Measurements from ENCODE around the gene MCF2L2. TPM values are rescaled to one million over a fixed set of nuclear protein-coding genes. Genes with fewer than 3 reads are reported as not detected.

Gene MCF2L2
- polyA plus RNA-seq, 1 experiment = 0.11 TPM

DNA sequence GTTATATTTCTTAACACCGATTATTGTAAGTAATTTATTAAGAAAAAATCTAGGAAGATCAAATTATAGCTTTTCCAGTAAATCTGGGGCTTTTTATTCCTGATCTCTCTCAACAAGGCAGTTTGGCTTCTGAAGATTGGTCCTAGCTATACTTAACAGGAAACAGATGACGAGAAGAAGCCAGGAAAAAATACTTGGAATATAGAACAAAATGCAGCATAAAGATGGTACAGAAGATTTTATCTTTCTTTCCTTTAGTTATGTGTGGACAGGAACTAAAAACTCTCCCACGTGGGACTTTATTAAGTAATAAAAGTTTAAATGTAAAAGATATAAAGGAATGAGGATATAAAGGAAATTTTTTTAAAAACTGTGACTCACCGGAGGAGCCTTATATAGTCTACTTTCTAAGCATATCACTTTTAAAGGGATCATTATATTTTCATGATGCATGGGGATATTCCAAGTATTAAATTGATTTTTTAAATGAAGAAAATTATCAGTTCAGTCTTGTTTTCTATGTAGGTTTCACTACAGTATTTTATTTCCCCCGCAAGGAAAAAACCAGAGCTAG, 167.2 kb downstream of the MCF2L2 start:
- Histone ChIP-seq H3K36me3 (ENCODE audit: control insufficient read depth, insufficient read depth, low read length) (no peaks in the 10 kb centered on the region), H3K27me3 (ENCODE audit: control insufficient read depth, insufficient read depth, low read length) (no peaks in the 10 kb centered on the region; the same call in 1 of the 2 replicates), H3K4me3 (ENCODE audit: low read depth, low read length) (no peak overlapping the region)
- TF ChIP-seq, protein P1, sequence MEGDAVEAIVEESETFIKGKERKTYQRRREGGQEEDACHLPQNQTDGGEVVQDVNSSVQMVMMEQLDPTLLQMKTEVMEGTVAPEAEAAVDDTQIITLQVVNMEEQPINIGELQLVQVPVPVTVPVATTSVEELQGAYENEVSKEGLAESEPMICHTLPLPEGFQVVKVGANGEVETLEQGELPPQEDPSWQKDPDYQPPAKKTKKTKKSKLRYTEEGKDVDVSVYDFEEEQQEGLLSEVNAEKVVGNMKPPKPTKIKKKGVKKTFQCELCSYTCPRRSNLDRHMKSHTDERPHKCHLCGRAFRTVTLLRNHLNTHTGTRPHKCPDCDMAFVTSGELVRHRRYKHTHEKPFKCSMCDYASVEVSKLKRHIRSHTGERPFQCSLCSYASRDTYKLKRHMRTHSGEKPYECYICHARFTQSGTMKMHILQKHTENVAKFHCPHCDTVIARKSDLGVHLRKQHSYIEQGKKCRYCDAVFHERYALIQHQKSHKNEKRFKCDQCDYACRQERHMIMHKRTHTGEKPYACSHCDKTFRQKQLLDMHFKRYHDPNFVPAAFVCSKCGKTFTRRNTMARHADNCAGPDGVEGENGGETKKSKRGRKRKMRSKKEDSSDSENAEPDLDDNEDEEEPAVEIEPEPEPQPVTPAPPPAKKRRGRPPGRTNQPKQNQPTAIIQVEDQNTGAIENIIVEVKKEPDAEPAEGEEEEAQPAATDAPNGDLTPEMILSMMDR (IDR thresholded peaks at IDR 0.05; ENCODE audit: insufficient read depth, low read depth, low read length) = no peak
- no peak for DNase-seq (ENCODE audit: low read depth)
- POLR2A ChIA-PET = no interaction called here
- CTCF ChIA-PET = no interaction called here

DNA sequence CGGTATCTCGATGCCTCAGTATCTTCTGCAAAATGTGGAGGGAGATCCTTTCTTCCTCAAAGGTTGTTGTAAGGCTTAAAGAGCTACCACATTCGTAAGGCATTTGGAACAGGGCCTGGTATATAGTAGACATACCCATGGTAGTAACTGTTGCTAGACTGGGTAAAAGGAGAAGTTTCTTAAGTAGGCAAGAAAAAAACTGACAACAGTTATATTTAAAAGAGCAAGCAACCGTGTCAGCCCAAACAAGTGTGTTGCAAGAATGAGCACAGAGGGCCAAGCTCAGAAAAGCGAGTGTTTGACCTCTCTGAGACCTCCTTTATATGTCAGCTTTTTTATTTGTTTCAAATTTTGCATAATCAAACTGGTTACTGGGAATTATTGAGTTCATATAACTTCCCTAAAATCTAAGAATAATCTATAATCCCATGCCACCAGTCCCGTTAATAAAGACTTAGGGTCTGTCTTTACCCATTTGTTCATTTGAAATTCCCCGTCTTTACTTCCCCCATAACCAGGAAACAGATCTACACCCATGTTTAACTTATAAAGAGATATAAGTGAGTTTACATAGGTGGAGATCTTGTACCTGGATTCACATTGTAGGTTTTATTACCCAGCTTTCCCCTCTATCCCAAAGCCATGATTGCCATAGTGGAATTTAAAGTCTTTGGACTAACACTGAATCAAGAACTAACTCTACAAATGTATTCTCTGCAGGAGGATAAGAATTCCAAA, 168.1 kb downstream of the MCF2L2 start:
- H3K4me3 ChIP-seq (ENCODE audit: low read depth, low read length) = no peak overlapping the region
- H3K36me3 ChIP-seq (ENCODE audit: control insufficient read depth, insufficient read depth, low read length) = no peaks in the 10 kb centered on the region
- ChIA-PET POLR2A (interaction anchor here (0.7 kb wide), 1 partner anchor 33 kb away, joined by 3 read pairs; no protein-coding TSS in a partner anchor), CTCF (interaction anchor here (0.9 kb wide), 1 partner anchor 28 kb away, joined by 3 read pairs; no protein-coding TSS in a partner anchor)
- peaks cover 1% of the 10 kb centered on the region; the same call in 1 of the 2 replicates for H3K27me3 ChIP-seq (ENCODE audit: control insufficient read depth, insufficient read depth, low read length)
- DNase-seq (ENCODE audit: low read depth) = no peak
- TF ChIP-seq, protein P1 (IDR thresholded peaks at IDR 0.05; ENCODE audit: insufficient read depth, low read depth, low read length) = no peak

DNA sequence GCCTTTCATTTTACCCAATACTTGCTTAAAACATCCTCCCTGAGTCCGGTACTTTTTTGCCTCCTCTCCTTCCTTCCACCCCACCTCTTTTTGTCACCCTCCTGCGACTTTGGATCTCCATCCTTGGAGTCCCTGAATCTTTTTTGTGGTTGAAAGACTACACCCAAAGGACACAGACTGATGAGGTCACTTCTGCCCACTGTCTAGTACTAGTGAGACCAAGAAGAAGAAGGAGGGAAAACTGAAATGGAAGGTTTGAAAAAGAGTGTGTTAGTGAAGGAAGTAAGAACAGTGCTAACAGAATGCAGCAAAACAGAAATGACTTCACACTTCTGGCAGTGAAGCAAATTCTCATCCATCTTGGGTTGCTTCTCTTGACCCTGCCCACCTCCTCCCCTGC, 168.8 kb downstream of the MCF2L2 start:
- no peak overlapping the region for H3K4me3 ChIP-seq (ENCODE audit: low read depth, low read length)
- CTCF ChIA-PET = interaction anchor here (0.9 kb wide), 1 partner anchor 28 kb away, joined by 3 read pairs; no protein-coding TSS in a partner anchor
- H3K27me3 ChIP-seq (ENCODE audit: control insufficient read depth, insufficient read depth, low read length) = peaks cover 8% of the 10 kb centered on the region; the same call in 1 of the 2 replicates
- H3K36me3 ChIP-seq (ENCODE audit: control insufficient read depth, insufficient read depth, low read length) = no peaks in the 10 kb centered on the region
- no peak for DNase-seq (ENCODE audit: low read depth)
- TF ChIP-seq, protein P1 (IDR thresholded peaks at IDR 0.05; ENCODE audit: insufficient read depth, low read depth, low read length) = no peak
- POLR2A ChIA-PET = no interaction called here

DNA sequence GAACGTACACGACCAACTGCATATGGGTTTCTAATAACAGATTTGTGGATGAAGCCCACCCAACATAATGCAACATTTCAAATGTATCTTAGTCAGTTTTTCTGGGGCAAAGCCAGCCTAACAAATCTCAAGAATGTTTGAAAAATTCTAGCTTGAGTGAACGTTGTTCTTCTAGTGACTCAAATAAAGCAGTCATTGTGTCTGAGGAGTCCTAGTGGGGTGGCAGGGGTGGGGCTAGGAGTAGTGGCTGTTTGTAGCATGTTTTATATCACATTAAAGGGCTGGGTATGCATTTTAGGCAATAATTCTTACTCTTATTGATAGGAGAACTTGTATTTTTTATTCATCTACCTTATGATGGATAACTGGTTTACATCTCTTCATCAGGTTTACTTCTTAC, 169.3 kb downstream of the MCF2L2 start:
- Histone ChIP-seq H3K27me3 (ENCODE audit: control insufficient read depth, insufficient read depth, low read length) (peaks cover 9% of the 10 kb centered on the region; the same call in 1 of the 2 replicates), H3K4me3 (ENCODE audit: low read depth, low read length) (no peak overlapping the region), H3K36me3 (ENCODE audit: control insufficient read depth, insufficient read depth, low read length) (no peaks in the 10 kb centered on the region)
- TF ChIP-seq, protein P1 (IDR thresholded peaks at IDR 0.05; ENCODE audit: insufficient read depth, low read depth, low read length) = no peak
- CTCF ChIA-PET = no interaction called here
- POLR2A ChIA-PET = no interaction called here
- no peak for DNase-seq (ENCODE audit: low read depth)

DNA sequence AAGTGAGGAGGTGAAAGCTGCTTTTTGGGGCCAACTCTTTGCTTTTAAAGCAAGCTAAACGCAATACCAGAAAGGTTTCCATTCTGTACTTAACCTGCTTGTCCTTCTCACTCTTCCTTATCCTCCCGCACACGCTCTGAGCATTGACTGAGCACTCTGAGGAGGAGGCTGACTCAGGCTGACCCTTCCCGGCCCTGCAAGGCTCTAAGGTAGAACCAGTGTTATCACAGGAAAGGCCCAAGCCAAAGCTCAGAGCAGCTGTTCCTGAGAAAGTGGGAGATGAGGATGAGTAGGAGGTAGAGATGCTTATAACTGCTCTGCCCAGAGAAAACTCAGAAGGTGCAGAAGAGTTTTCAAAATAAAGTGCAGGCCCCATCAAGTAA, 173.1 kb downstream of the MCF2L2 start:
- TF ChIP-seq, protein P1 (IDR thresholded peaks at IDR 0.05; ENCODE audit: insufficient read depth, low read depth, low read length) = no peak
- Histone ChIP-seq H3K27me3 (ENCODE audit: control insufficient read depth, insufficient read depth, low read length) (peaks cover 19% of the 10 kb centered on the region), H3K36me3 (ENCODE audit: control insufficient read depth, insufficient read depth, low read length) (no peaks in the 10 kb centered on the region), H3K4me3 (ENCODE audit: low read depth, low read length) (no peak overlapping the region)
- DNase-seq (ENCODE audit: low read depth) = no peak
- ChIA-PET CTCF (interaction anchor here (0.9 kb wide), 1 partner anchor 130 kb away, joined by 3 read pairs; no protein-coding TSS in a partner anchor), POLR2A (no interaction called here)

Measured in BJ (cell line).